PC-9 (cell line): ENCODE measurements around the gene ADGRB3. TPM values are rescaled to one million over a fixed set of nuclear protein-coding genes. Genes with fewer than 3 reads are reported as not detected.
"Not testable (repeated sequence)": the region's sequence is repeated elsewhere in the genome, so short reads cannot be mapped to it uniquely, and the experiment has no call there.

ENCODE experiments used
- BruUV-seq: library from RNA; stranded (reverse); fragments of 400-500 nt; replicated peaks from 2 replicates; lab custom pipeline; 2021; lab: Mats Ljungman, UMichigan
- CTCF ChIA-PET: fragments of 300-600 bp; sonication (Branson Sonifier 250); formaldehyde crosslinking; loops from one replicate; lab custom pipeline; 2022; ENCODE audit warnings: antibody characterized with exemption; lab: Charles Lee
- POLR2A ChIA-PET: fragments of 300-600 bp; sonication (Branson Sonifier 250); formaldehyde crosslinking; loops from one replicate; lab custom pipeline; 2022; ENCODE audit warnings: antibody characterized with exemption; ENCODE audit not compliant: unreplicated experiment; lab: Charles Lee
- DNase-seq, 2 experiments: peaks; one replicate each; pipeline versions ENCODE4 v3.0.0 to v3.0.0-alpha.2; 2015 to 2022; ENCODE audit warnings: mixed read lengths in 1 of 2
- H2AFZ ChIP-seq: fragments of 200-600 bp; sonication (generic); 2 replicates; pipeline ENCODE4 v1.8.1; 2017; ENCODE audit warnings: antibody characterized with exemption
- H3F3A ChIP-seq: fragments of 200-600 bp; sonication (generic); 2 replicates; pipeline ENCODE4 v1.8.1; 2017; ENCODE audit warnings: antibody characterized with exemption, mild to moderate bottlenecking, low read depth; ENCODE audit not compliant: insufficient read depth
- H3K27ac ChIP-seq: fragments of 200-600 bp; sonication (generic); 2 replicates; pipeline ENCODE4 v1.6.1; 2016; ENCODE audit warnings: mixed run types
- H3K27me3 ChIP-seq: fragments of 200-600 bp; sonication (generic); 2 replicates; pipeline ENCODE4 v1.6.1; 2016; ENCODE audit warnings: low read depth, mixed run types; ENCODE audit not compliant: insufficient read depth
- H3K36me3 ChIP-seq: fragments of 200-600 bp; sonication (generic); 2 replicates; pipeline ENCODE4 v1.6.1; 2016; ENCODE audit warnings: low read depth, mixed run types
- H3K4me1 ChIP-seq: fragments of 200-600 bp; sonication (generic); replicated peaks from 2 replicates; pipeline ENCODE4 v1.6.1; 2016; ENCODE audit warnings: mixed run types; ENCODE audit not compliant: insufficient read depth
- H3K4me2 ChIP-seq: fragments of 200-600 bp; sonication (generic); 2 replicates; pipeline ENCODE4 v1.6.1; 2017; ENCODE audit warnings: mixed run types
- H3K4me3 ChIP-seq: fragments of 200-600 bp; sonication (generic); 2 replicates; pipeline ENCODE4 v1.6.1; 2016; ENCODE audit warnings: mixed run types
- H3K79me2 ChIP-seq: fragments of 200-600 bp; sonication (generic); 2 replicates; pipeline ENCODE4 v1.6.1; 2017; ENCODE audit warnings: low read depth, mixed run types
- H3K9me2 ChIP-seq: fragments of 200-600 bp; sonication (generic); 2 replicates; pipeline ENCODE4 v1.8.1; 2017; ENCODE audit warnings: mild to moderate bottlenecking; ENCODE audit not compliant: insufficient read depth
- H3K9me3 ChIP-seq: fragments of 200-600 bp; sonication (generic); 2 replicates; pipeline ENCODE4 v1.8.1; 2016; ENCODE audit warnings: low read depth; ENCODE audit not compliant: insufficient read depth
- H4K20me1 ChIP-seq: fragments of 200-600 bp; sonication (generic); 2 replicates; pipeline ENCODE4 v1.8.1; 2017; ENCODE audit not compliant: insufficient read depth
- EZH2 ChIP-seq: fragments of 200-600 bp; sonication (generic); IDR thresholded peaks from 2 replicates; pipeline ENCODE4 v1.8.0; 2017; ENCODE audit warnings: antibody characterized with exemption, low read depth
- intact Hi-C: fragments of 100-400 bp; cut with micrococcal nuclease; formaldehyde crosslinking; loops from one replicate; pipeline ENCODE4 v1.10.0; 2022; ENCODE audit not compliant: unreplicated experiment
- total RNA-seq: library from RNA; stranded (reverse); gene quantifications from 2 replicates; pipeline ENCODE4 v1.2.3, GENCODE V29; 2021
- TF ChIP-seq, protein P1 (sequence below): fragments of 200-600 bp; sonication (generic); conservative IDR thresholded peaks from 2 replicates; pipeline ENCODE4 v1.6.1; 2017; ENCODE audit warnings: mixed run types, antibody characterized with exemption, mild to moderate bottlenecking, moderate library complexity

Gene ADGRB3
- total RNA-seq, 1 experiment from 2014 or later: not detected

DNA sequence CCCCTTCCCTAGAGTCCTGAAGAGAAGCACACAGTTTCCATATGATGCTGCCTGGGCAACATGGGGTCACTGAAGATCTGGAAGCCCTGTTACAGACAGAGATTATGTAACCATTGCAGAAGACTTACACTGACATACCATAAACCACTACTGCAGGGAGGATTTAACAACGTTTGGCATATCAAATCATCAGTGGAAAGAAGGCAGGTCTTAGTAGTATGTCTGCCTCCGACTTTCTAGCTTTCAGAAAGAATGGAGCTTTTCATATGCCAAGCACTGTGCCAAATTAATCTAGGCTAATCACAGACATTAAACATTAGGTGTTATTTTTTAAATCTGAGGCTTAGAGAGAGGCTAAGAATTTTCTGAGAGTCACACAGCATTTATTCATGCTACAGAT, 144.3 kb downstream of the ADGRB3 start:
- Histone ChIP-seq H3K4me3 (no peak overlapping the region), H3F3A (no peaks in the 10 kb centered on the region), H3K36me3 (no peaks in the 10 kb centered on the region), H3K4me1 (no peaks in the 10 kb centered on the region), H3K4me2 (no peak overlapping the region), H3K9me2 (no peaks in the 10 kb centered on the region), H3K27ac (no peak overlapping the region), H2AFZ (no peak overlapping the region), H3K79me2 (no peaks in the 10 kb centered on the region), H4K20me1 (no peaks in the 10 kb centered on the region; the same call in 1 of the 2 replicates), H3K27me3 (no peaks in the 10 kb centered on the region), H3K9me3 (no peaks in the 10 kb centered on the region)
- POLR2A ChIA-PET: no interaction called here
- intact Hi-C loops: loop anchor here (5.0 kb wide), 1 partner anchor 1852 kb away; no protein-coding TSS in a partner anchor
- no peak for TF ChIP-seq EZH2
- TF ChIP-seq, protein P1, sequence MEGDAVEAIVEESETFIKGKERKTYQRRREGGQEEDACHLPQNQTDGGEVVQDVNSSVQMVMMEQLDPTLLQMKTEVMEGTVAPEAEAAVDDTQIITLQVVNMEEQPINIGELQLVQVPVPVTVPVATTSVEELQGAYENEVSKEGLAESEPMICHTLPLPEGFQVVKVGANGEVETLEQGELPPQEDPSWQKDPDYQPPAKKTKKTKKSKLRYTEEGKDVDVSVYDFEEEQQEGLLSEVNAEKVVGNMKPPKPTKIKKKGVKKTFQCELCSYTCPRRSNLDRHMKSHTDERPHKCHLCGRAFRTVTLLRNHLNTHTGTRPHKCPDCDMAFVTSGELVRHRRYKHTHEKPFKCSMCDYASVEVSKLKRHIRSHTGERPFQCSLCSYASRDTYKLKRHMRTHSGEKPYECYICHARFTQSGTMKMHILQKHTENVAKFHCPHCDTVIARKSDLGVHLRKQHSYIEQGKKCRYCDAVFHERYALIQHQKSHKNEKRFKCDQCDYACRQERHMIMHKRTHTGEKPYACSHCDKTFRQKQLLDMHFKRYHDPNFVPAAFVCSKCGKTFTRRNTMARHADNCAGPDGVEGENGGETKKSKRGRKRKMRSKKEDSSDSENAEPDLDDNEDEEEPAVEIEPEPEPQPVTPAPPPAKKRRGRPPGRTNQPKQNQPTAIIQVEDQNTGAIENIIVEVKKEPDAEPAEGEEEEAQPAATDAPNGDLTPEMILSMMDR: no peak
- CTCF ChIA-PET: no interaction called here
- DNase-seq: no peak
- BruUV-seq: no TSS peak

GRCh38 chr6:68790128-68790527, 155.0 kb downstream of the ADGRB3 start:
- H3K36me3 ChIP-seq, intact Hi-C loops, H3K4me2 ChIP-seq, H3K9me3 ChIP-seq, H3K79me2 ChIP-seq, H3K4me1 ChIP-seq, H3K9me2 ChIP-seq, BruUV-seq, H3K27me3 ChIP-seq, DNase-seq, POLR2A ChIA-PET, H3K27ac ChIP-seq, H2AFZ ChIP-seq, H3F3A ChIP-seq, CTCF ChIA-PET, H4K20me1 ChIP-seq, H3K4me3 ChIP-seq: not testable (repeated sequence)

GRCh38 chr6:68814976-68815375, 179.9 kb downstream of the ADGRB3 start:
- H3K4me1 ChIP-seq, H2AFZ ChIP-seq, H3K4me2 ChIP-seq, CTCF ChIA-PET, H3K27me3 ChIP-seq, DNase-seq, H4K20me1 ChIP-seq, POLR2A ChIA-PET, H3K9me3 ChIP-seq, H3K79me2 ChIP-seq, H3K27ac ChIP-seq, BruUV-seq, H3K36me3 ChIP-seq, H3F3A ChIP-seq, H3K9me2 ChIP-seq, H3K4me3 ChIP-seq, intact Hi-C loops: not testable (repeated sequence)

- H3K4me1 ChIP-seq: no peaks in the 10 kb centered on the region
- no peaks in the 10 kb centered on the region for H3K79me2 ChIP-seq
- no peaks in the 10 kb centered on the region for H3K9me3 ChIP-seq
- H3K36me3 ChIP-seq: no peaks in the 10 kb centered on the region
- H3F3A ChIP-seq: no peaks in the 10 kb centered on the region
- BruUV-seq: no TSS peak
- POLR2A ChIA-PET: no interaction called here
- H4K20me1 ChIP-seq: no peaks in the 10 kb centered on the region
- no peak overlapping the region for H2AFZ ChIP-seq
- DNase-seq: no peak
- TF ChIP-seq, protein P1: no peak
- no peak for TF ChIP-seq EZH2
- no peak overlapping the region for H3K4me2 ChIP-seq
- H3K27ac ChIP-seq: no peak overlapping the region
- CTCF ChIA-PET: no interaction called here
- intact Hi-C loops: no loop called here
- H3K9me2 ChIP-seq: no peaks in the 10 kb centered on the region
- H3K4me3 ChIP-seq: no peak overlapping the region
- H3K27me3 ChIP-seq: no peaks in the 10 kb centered on the region
Observed at GRCh38 chr6:68826501-68826900, 191.4 kb downstream of the ADGRB3 start.
